Small intestine (tissue), 16 donors: ENCODE measurements around the gene MOV10. TPM values are rescaled to one million over a fixed set of nuclear protein-coding genes. Genes with fewer than 3 reads are reported as not detected.

Source experiments
- DNase-seq, 2 donors: peaks; one replicate each; pipeline versions ENCODE4 v3.0.0 to v3.0.0-alpha.2; 2013
- FAIRE-seq: peaks from 2 replicates; lab custom pipeline; 2012; peaks lifted over from hg19 to GRCh38; lab: Jason Lieb, UNC
- H3K27ac ChIP-seq, 3 donors: one replicate each; pipeline ENCODE4 v1.5.1; 2013; ENCODE audit warnings: low read length in 2 of 3, mild to moderate bottlenecking in 2 of 3, control low read depth in 1 of 3, inconsistent platforms in 1 of 3, low read depth in 1 of 3, moderate library complexity in 1 of 3
- H3K27me3 ChIP-seq, 3 donors: one replicate each; pipeline ENCODE4 v1.6.1; 2013; ENCODE audit warnings: low read length in 3 of 3, inconsistent platforms in 1 of 3; ENCODE audit not compliant: control insufficient read depth in 3 of 3, insufficient read depth in 3 of 3
- H3K36me3 ChIP-seq, 3 donors: one replicate each; pipeline ENCODE4 v1.6.1; 2013; ENCODE audit warnings: low read length in 3 of 3, inconsistent platforms in 1 of 3, low read depth in 1 of 3, mild to moderate bottlenecking in 1 of 3, moderate library complexity in 1 of 3; ENCODE audit not compliant: control insufficient read depth in 3 of 3, insufficient read depth in 2 of 3
- H3K4me1 ChIP-seq, 3 donors: one replicate each; pipeline ENCODE4 v1.6.1; 2013; ENCODE audit warnings: low read length in 2 of 3, inconsistent platforms in 1 of 3, low read depth in 1 of 3, mild to moderate bottlenecking in 1 of 3, moderate library complexity in 1 of 3; ENCODE audit not compliant: control insufficient read depth in 3 of 3, insufficient read depth in 2 of 3
- H3K4me3 ChIP-seq, 3 donors: one replicate each; pipeline ENCODE4 v1.5.1; 2013; ENCODE audit warnings: low read length in 3 of 3, control low read depth in 1 of 3, inconsistent platforms in 1 of 3, low read depth in 1 of 3, mild to moderate bottlenecking in 1 of 3, moderate library complexity in 1 of 3
- H3K9me3 ChIP-seq, 2 donors: one replicate each; pipeline ENCODE4 v1.6.1; 2013; ENCODE audit warnings: low read depth in 1 of 2, low read length in 1 of 2; ENCODE audit not compliant: control insufficient read depth in 2 of 2, insufficient read depth in 1 of 2
- WGBS, 3 donors: extraction: QIAGEN DNeasy Blood & Tissue Kit; methylation state at CpG; one replicate each; pipeline ENCODE4 v1.1.7; 2013; 5-methylcytosine and 5-hydroxymethylcytosine counted together
- long read RNA-seq, 10 donors: transcript quantifications; one replicate each; lab custom pipeline, GENCODE V29; 2026
- polyA plus RNA-seq, 4 donors: library from polyadenylated mRNA; stranded (reverse) in 3 of 4; unstranded in 1 of 4; fragments of 200-250 nt in 3 of 4; fragments of 120-200 nt in 1 of 4; gene quantifications; one replicate each; pipeline versions ENCODE4 v1.2.1 to v1.2.3, GENCODE V29; 2013
- donor health status: healthy with polysubstance abuse.
- donor health status: control.
- donor health status: control.
- donor health status: Bipolar disorder and iron deficiency.
- donor health status: healthy.

MOV10 gene, protein sequence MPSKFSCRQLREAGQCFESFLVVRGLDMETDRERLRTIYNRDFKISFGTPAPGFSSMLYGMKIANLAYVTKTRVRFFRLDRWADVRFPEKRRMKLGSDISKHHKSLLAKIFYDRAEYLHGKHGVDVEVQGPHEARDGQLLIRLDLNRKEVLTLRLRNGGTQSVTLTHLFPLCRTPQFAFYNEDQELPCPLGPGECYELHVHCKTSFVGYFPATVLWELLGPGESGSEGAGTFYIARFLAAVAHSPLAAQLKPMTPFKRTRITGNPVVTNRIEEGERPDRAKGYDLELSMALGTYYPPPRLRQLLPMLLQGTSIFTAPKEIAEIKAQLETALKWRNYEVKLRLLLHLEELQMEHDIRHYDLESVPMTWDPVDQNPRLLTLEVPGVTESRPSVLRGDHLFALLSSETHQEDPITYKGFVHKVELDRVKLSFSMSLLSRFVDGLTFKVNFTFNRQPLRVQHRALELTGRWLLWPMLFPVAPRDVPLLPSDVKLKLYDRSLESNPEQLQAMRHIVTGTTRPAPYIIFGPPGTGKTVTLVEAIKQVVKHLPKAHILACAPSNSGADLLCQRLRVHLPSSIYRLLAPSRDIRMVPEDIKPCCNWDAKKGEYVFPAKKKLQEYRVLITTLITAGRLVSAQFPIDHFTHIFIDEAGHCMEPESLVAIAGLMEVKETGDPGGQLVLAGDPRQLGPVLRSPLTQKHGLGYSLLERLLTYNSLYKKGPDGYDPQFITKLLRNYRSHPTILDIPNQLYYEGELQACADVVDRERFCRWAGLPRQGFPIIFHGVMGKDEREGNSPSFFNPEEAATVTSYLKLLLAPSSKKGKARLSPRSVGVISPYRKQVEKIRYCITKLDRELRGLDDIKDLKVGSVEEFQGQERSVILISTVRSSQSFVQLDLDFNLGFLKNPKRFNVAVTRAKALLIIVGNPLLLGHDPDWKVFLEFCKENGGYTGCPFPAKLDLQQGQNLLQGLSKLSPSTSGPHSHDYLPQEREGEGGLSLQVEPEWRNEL
- polyA plus RNA-seq = 100 to 1,000 TPM in 2 of 4 donors, 10 to 100 TPM in 2; 53.2 to 222 (median 118) TPM
- long read RNA-seq, donor 1 = 0 reads
- long read RNA-seq, donor 2, partial matches to known transcripts = 67 of 164 reads
- long read RNA-seq, donor 2, other reads (novel, unspliced or antisense) = 92 of 164 reads
- long read RNA-seq, donor 3, partial matches to known transcripts = 0 of 3 reads
- long read RNA-seq, donor 3, other reads (novel, unspliced or antisense) = 0 of 3 reads
- long read RNA-seq, donor 4, partial matches to known transcripts = 0 of 1 reads
- long read RNA-seq, donor 4, other reads (novel, unspliced or antisense) = 0 of 1 reads
- long read RNA-seq, donor 5, partial matches to known transcripts = 0 of 1 reads
- long read RNA-seq, donor 5, other reads (novel, unspliced or antisense) = 0 of 1 reads
- long read RNA-seq, donor 6, partial matches to known transcripts = 11 of 17 reads
- long read RNA-seq, donor 6, other reads (novel, unspliced or antisense) = 0 of 17 reads
- long read RNA-seq, donor 7 = 0 reads
- long read RNA-seq, donor 8, partial matches to known transcripts = 0 of 1 reads
- long read RNA-seq, donor 8, other reads (novel, unspliced or antisense) = 0 of 1 reads
- long read RNA-seq, donor 9, partial matches to known transcripts = 0 of 1 reads
- long read RNA-seq, donor 9, other reads (novel, unspliced or antisense) = 0 of 1 reads
- long read RNA-seq, donor 10, partial matches to known transcripts = 91 of 281 reads
- long read RNA-seq, donor 10, other reads (novel, unspliced or antisense) = 183 of 281 reads

DNA sequence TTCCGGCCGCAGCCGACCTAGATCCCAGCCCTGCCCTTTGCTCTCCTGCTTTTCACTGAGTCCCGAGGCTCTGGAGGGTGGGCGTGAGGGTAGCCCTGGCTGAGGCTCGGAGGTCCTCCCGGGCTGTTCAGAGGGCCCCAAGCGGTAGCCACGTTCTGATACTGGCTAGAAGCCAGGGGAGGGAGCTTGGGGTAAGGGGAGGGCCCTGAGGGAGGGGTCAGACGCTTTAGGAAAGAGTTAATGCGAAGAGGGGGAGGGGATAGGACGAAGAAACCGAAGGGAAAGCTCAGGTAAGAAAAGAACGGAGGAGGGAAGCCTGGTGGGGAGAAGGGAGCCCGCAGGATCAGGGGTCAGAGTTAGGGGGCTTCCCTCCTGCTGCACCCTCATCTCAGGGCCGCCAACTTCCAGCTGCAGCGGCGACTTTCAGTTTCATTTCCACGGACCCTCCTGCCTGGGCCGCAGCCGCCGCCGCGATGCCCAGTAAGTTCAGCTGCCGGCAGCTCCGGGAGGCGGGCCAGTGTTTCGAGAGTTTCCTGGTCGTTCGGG is at the start of gene MOV10:
MOV10 (plus strand) TSS at position 220 of the 546 bp plus-strand sequence; CDS start at position 474, 254 bp downstream.
- 0 to 1% (median 0%) methylated on average over 27 to 30 of the region's 30 CpGs for WGBS, 3 donors
- Histone ChIP-seq H3K27me3 (no peaks in the 10 kb centered on the region), H3K4me3 (peak within 1 kb of the TSS; percentile 81 to 93 (median 87)), H3K36me3 (peaks cover 3 to 6% (median 4%) of the 10 kb centered on the region in 3 donors), H3K9me3 (no peaks in the 10 kb centered on the region), H3K27ac (peak within 1 kb of the TSS; percentile 88 to 93 (median 91)), H3K4me1 (peaks cover 3 to 27% (median 5%) of the 10 kb centered on the region in 3 donors)
- FAIRE-seq (no peak), DNase-seq (peak; percentile 75 to 87)

DNA sequence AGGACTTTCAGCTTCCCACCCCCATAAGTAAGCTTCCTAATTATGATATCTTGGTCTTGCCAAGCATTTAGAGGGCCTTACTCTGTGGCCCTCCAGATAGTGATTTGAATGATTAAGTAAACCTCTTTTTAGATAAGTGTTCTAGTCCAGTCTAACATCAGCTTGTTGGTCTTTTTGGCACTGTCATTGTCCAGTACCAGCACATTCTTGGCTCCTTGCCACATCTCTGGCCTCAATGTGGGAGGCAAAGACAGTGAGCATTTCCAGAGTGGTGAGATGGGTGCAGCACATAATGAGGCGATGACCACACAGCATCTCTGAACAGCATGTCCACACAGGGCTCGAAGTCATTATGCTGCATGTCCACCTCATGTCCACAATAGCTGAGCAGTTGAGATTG is 48.8 kb upstream of the MOV10 start:
- WGBS, 3 donors = 93 to 96% (median 94%) methylated on average over 2 of the region's 2 CpGs

DNA sequence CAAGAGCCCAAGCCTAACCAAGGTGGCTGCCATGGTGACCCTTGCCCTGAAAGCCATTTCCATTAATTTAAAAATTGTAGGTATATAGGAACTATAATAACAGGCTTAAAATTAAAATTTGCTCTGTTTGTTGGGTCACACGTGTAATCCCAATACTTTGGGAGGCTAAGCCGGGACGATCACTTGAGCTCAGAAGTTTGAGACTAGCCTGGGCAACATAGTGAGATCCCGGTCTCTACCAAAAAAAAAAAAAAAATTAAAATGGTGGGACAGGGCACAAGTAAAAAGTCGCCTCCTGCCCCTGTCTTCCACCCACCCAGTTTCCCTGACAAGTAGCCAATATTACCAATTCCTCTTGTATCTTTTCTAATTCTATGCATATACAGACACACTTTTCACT is 48.3 kb upstream of the MOV10 start:
- no peaks in the 10 kb centered on the region for H3K9me3 ChIP-seq
- 90 to 93% (median 92%) methylated on average over 5 of the region's 5 CpGs for WGBS, 3 donors
- peaks cover 0 to 9% (median 6%) of the 10 kb centered on the region in 3 donors for H3K4me1 ChIP-seq
- DNase-seq (no peak), FAIRE-seq (no peak)
- H3K27me3 ChIP-seq = no peaks in the 10 kb centered on the region
- no peak overlapping the region for H3K4me3 ChIP-seq
- no peak overlapping the region for H3K27ac ChIP-seq
- peaks cover 0 to 23% (median 10%) of the 10 kb centered on the region in 3 donors for H3K36me3 ChIP-seq

More for the DNA sequence above, 48.8 kb upstream of the MOV10 start:
- Histone ChIP-seq H3K27ac (no peak overlapping the region), H3K36me3 (peaks cover 0 to 24% (median 10%) of the 10 kb centered on the region in 3 donors), H3K4me3 (no peak overlapping the region), H3K27me3 (no peaks in the 10 kb centered on the region), H3K4me1 (peaks cover 0 to 9% (median 9%) of the 10 kb centered on the region in 3 donors), H3K9me3 (no peaks in the 10 kb centered on the region)
- DNase-seq (no peak), FAIRE-seq (no peak)

DNA sequence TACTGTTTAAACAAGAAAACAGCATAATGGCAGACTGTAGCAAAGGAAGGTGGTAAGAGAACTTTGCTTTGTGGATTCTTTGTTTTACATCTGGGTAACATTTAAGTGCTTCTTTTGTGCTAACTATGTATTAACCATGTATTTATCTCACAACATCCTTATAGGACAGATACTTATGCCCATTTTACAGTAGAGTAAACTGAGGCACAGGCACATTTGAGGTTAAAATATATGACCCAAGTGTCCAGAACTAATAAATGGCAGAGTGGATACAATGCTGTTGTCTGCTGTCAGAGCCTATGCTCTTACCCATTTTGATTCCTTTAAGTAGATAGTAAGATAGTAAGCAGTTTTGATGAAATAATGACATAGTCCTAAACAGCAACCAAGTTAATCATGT is 47.6 kb upstream of the MOV10 start:
- H3K36me3 ChIP-seq = peaks cover 0 to 21% (median 10%) of the 10 kb centered on the region in 3 donors
- FAIRE-seq (no peak), DNase-seq (no peak)
- no peaks in the 10 kb centered on the region for H3K9me3 ChIP-seq
- H3K27me3 ChIP-seq = no peaks in the 10 kb centered on the region
- H3K4me1 ChIP-seq = peaks cover 0 to 9% (median 4%) of the 10 kb centered on the region in 3 donors
- H3K27ac ChIP-seq = no peak overlapping the region
- no peak overlapping the region for H3K4me3 ChIP-seq

DNA sequence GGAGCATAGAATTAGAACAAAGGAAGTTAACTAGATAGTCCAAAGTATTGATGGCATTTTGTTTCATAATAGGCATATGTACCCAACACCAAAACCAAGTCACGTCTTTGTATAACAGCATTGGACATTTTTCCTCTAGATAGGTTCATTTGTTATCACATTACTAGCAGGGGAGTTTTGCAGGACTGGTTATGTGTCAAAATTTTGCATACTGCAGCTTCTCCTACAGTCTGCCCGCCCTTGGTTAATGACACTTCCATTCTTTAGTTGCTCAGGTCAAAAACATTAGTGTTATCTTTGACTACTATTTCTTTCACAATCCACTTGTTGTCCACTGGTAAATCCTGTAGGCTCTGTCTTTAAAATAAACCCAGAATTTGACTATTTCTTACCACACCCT is 45.9 kb upstream of the MOV10 start:
- Histone ChIP-seq H3K4me3 (no peak overlapping the region), H3K27ac (no peak overlapping the region), H3K27me3 (no peaks in the 10 kb centered on the region), H3K4me1 (peaks cover 4 to 11% (median 4%) of the 10 kb centered on the region in 3 donors), H3K9me3 (no peaks in the 10 kb centered on the region), H3K36me3 (peaks cover 0 to 18% (median 10%) of the 10 kb centered on the region in 3 donors)
- FAIRE-seq (no peak), DNase-seq (no peak)
- 84 to 92% (median 87%) methylated on average over 2 of the region's 2 CpGs for WGBS, 3 donors

DNA sequence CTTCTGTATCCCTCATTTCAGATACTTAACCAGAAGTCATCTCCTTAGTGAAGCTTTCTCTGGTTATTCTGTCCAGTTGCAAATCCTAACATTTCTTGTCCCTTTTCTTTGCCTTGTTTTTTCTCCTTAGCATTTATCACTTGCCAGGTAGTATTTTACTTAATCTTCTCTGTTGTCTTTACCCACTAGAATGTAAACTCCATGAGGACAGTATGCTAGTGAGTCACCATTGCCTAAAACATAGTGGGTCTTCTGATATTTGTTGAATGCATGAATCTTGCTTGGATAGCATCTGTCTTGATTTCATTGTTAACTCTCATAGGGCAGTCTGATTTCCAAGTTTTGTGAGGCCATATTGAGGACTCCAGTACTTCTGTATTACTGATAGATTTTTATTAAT is 45.2 kb upstream of the MOV10 start:
- no peak overlapping the region for H3K27ac ChIP-seq
- peaks cover 4 to 11% (median 4%) of the 10 kb centered on the region in 3 donors for H3K4me1 ChIP-seq
- no peaks in the 10 kb centered on the region for H3K9me3 ChIP-seq
- FAIRE-seq (no peak), DNase-seq (no peak)
- H3K36me3 ChIP-seq = peaks cover 0 to 18% (median 10%) of the 10 kb centered on the region in 3 donors
- no peaks in the 10 kb centered on the region for H3K27me3 ChIP-seq
- H3K4me3 ChIP-seq = no peak overlapping the region

GRCh38 chr1:112633628-112634027 is 40.8 kb upstream of the MOV10 start:
- no peak for DNase-seq
- Histone ChIP-seq H3K9me3 (no peaks in the 10 kb centered on the region), H3K36me3 (peaks cover 0 to 9% (median under 1%) of the 10 kb centered on the region in 3 donors), H3K27ac (no peak overlapping the region), H3K4me3 (no peak overlapping the region), H3K27me3 (no peaks in the 10 kb centered on the region), H3K4me1 (peaks cover 0 to 4% (median 4%) of the 10 kb centered on the region in 3 donors)
- FAIRE-seq = no peak
- 91 to 93% (median 92%) methylated on average over 2 of the region's 2 CpGs for WGBS, 3 donors
